DLD1 (cell line): ENCODE measurements around the gene MYOM1.
"Not testable (repeated sequence)": the region's sequence is repeated elsewhere in the genome, so short reads cannot be mapped to it uniquely, and the experiment has no call there.

Experiments
- in situ Hi-C: cut with HindIII; loops from 2 replicates; pipeline ENCODE4 v1.10.0; 2017; ENCODE audit warnings: low sequenced_read_pairs

MYOM1 gene

DNA sequence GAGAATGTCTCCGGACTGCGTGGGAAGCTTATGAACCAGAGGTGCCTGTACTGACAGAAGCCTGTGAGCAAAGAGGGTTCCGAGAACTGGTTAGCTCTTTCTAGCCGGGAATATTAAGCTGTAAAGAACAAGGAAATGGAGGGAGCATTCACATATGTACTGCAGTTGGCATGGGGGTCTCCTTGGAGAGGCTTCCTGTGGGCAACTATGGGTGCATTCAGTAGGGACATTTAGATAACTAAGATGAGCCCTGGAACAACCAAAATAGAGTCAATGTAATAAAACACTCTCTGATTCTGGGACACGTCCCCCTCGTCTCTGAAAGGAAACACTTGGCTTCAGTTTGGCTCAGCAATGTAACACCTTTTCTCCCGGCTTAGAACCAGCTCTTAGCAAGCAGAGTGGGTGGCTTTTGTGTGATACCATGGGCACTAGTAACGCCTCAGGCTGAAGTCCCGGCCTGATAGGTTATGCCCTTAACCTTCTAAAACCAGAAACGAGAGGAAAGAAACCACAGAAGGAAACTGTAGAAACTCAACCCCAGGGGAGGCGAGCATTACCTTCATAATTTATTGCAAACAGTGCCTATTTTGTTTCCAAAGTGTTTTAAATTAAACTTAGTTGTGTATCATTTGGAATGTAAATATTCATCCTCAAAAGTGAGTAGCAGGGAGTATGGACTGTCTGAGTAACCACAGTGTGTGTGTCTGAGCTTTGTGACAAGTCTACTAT is 158.0 kb downstream of the MYOM1 start:
- in situ Hi-C loops = no loop called here

GRCh38 chr18:3060667-3061580 is 158.8 kb downstream of the MYOM1 start:
- in situ Hi-C loops = no loop called here

GRCh38 chr18:3059272-3059671 is 160.5 kb downstream of the MYOM1 start:
- in situ Hi-C loops = no loop called here

GRCh38 chr18:3058328-3059191 is 161.2 kb downstream of the MYOM1 start:
- in situ Hi-C loops = no loop called here

DNA sequence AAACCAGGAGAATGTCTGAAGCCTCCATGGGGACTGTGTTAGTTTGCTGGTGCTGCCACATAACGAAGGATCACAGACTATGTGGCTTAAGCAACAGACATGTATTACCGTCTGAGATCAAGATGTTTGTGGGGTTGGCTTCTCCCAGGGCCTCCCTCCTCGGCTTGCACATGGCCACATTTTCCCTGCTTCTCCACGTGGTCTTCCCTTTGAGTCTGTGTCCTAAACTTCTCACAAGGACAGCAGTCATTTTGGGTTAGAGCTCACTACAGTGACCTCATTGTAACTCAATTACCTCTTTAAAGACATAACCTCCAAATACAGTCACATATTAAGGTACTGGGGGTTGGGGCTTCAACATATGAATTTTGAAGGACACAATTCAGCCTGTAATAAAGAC is 162.2 kb downstream of the MYOM1 start:
- in situ Hi-C loops = no loop called here

DNA sequence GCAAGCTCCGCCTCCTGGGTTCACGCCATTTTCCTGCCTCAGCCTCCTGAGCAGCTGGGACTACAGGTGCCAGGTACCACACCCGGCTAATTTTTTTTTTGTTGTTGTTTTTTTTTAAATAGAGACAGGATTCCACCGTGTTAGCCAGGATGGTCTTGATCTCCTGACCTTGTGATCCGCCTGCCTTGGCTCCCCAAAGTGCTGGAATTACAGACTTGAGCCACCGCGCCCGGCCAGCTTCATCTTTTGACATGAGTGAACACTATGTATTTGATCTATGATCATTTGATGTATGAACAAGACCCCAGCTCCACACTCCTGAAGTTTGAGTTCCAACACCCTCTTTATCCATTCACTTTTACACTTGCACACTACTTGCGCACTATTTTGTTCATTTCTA is 163.5 kb downstream of the MYOM1 start:
- in situ Hi-C loops = no loop called here

DNA sequence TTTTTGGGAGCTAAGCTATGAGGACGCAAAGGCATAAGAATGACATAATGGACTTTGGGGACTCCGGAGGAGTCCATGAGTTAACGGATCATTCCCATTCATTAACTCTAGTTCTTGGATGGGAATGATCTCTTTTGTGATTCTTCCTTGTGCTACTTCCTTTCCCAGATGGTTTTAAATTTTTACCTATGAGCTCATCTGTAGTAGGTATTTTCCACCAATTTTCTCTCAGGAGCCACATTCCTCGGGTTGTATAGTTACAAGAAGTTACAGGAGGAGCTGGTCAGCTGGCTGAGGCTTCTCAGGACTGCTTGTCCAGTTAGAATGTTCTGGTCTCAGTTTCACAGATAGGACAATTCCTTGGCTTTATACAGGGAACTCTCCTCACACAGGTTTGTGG is 164.0 kb downstream of the MYOM1 start:
- in situ Hi-C loops = no loop called here

GRCh38 chr18:3055186-3055728 is 164.5 kb downstream of the MYOM1 start:
- in situ Hi-C loops = no loop called here

- in situ Hi-C loops = no loop called here
Observed at GRCh38 chr18:3054780-3055179, 165.0 kb downstream of the MYOM1 start.

DNA sequence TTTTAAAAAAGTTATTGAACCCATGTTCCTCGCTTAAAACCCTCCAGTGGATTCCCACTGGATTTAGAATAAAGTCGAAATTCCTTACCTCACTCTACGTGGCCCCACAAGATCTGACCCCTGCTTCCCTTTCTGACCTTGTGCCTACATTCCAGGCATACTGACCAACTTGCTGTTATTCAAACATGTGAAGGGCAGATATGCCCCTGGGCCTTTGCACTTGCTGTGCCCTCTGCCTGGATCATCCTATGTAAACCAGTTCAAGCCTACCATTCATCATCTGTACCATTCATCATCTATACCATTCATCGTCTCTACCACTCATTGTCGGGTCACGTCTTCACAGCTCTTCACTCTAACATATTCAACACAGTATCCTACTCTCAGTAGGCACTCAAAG is 165.6 kb downstream of the MYOM1 start:
- in situ Hi-C loops = no loop called here

- in situ Hi-C loops = no loop called here
Observed at GRCh38 chr18:3053081-3053480, 166.7 kb downstream of the MYOM1 start.

DNA sequence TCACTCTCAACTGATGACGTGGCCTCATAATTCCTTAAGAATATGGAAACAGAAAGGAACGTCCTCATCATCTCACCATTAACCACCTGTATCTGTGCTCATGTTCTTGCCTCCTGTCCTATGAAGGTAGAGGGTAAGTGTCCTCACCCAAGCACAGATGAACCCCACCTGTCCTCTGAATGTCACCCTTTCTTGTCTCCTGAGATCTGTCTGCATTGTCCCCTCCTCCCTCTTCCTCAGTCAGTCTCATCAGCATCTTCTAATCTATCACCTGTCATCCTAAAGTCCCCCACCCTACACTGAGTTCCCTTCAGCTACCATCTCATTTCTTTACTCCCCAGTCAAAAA is 167.4 kb downstream of the MYOM1 start:
- in situ Hi-C loops = no loop called here

DNA sequence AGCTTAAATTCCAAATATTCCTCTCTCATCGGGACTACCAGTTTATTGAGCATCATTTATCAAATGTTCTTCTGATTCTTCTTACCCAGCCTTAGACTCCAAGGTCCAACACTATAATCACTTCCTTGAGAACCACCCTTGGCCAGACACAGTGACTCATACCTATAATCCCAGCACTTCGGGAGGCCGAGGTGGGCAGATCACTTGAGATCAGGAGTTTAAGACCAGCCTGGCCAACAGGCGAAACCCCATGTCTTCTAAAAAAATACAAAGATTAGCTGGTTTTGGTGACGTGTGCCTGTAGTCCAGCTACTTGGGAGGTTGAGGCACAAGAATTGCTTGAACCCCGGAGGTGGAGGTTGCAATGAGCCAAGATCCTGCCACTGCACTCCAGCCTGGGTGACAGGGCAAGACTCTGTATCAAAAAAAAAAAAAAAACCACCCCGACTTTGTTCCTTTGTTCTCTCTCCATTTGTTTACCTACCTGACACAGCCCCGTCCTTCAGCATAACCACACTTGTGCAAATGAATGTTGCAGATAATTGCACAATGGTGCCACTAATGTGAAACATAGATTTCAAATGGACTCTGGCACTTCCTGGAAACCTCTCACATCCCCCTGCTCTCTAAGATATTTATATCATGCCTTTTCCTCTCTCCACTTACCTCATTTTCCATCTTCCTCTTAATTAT is 167.9 kb downstream of the MYOM1 start:
- in situ Hi-C loops = no loop called here

- in situ Hi-C loops = not testable (repeated sequence)
Observed at GRCh38 chr18:3049897-3050454, 169.8 kb downstream of the MYOM1 start.

DNA sequence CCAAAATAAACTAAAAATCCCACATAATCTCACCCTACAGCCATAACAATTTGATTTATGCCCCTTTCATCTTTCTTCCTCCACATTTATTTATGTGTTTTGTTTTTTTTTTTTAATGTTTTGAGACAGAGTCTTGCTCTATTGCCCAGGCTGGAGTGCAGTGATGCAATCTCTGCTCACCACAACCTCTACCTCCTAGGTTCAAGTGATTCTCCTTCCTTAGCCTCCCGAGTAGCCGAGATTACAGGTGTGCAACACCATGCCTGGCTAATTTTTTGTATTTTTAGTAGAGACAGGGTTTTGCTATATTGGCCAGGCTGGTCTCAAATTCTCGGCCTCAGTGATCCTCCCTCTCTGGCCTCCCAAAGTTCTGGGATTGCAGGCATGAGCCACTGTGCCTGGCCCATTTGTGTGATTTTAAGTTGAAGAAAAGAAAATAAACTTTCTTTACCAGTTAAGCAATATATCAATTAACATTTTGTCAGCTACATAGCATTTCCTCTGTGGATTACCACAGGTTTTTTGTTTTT is 170.9 kb downstream of the MYOM1 start:
- in situ Hi-C loops = no loop called here

DNA sequence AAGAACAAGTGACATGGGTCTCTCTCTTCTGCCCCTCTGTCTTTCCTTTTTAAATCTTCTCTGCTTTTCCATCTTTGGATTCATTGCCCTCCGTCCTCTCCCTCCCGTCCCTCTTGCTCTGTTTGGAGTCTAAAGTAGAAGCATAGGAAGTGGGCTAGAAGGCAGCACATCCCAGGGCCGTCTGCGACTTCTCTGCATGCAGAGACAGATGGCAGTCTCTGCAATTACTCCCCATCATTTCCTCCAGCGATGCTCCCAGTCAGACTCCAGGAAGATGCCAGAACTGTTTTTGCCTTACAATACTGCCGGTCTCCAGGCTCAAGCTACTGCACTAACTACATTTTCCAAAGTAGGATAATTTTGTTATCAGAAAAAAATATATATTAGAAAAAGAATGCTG is 171.6 kb downstream of the MYOM1 start:
- in situ Hi-C loops = no loop called here

- in situ Hi-C loops = no loop called here
Observed at GRCh38 chr18:3046216-3046808, 173.5 kb downstream of the MYOM1 start.

- in situ Hi-C loops = no loop called here
Observed at GRCh38 chr18:3044931-3045698, 174.7 kb downstream of the MYOM1 start.

GRCh38 chr18:3042379-3042778 is 177.4 kb downstream of the MYOM1 start:
- in situ Hi-C loops = no loop called here
